Brain pericyte (primary cell): ENCODE results near the gene AK2.
"Not testable (repeated sequence)": the region's sequence is repeated elsewhere in the genome, so short reads cannot be mapped to it uniquely, and the experiment has no call there.

Experiments
- DNase-seq: peaks from one replicate; pipeline ENCODE4 v3.0.0-alpha.2; 2012; ENCODE audit warnings: low read depth, low spot score

Gene AK2

DNA sequence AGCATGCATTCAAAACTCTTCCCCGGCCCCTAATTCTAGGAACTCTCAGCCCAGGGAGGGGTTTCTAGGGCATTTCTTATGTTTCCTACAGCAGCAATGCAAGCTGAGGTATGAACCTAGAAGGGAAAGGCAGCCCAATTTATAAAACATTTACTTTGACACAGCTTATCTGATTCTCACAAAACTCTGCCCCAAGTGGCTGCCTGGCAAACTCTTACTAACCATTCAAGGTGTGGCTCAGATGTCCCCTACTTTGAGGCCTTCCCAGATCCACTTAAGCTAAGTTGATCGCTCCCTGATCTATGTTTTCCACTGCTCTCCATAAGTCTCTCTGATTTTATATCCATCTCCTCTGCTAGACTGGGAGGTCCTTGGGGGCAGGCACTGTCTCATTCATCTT is 35.4 kb downstream of the AK2 start:
- DNase-seq = no peak

DNA sequence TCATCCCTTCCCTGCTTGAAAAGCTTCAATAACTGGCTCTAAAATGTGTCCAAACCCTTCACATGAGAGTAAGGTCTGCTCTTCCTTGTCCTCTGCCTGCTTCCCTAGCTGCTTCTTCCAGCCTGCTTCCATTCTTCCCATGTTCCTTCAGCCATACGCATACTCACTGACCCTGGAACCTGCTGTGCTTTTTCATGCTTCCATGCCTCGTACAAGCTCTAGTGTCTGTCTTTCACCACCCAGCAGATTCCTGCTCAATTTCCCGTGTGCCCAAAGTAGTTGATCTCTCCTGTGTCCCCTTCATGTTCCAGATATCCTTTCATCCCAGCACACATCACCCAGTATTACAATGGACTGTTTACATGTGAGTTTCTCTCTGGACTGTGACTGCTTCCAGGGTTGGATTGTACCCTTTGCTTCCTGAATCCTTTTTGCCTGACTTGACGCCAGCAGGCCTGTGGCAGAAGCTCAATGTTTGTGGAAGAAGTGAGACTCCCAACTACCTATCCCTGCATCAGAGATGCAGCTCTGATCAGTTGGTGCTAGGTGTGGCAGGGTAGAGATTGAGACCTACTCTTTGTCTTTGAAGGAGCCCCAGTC is 36.2 kb downstream of the AK2 start:
- no peak for DNase-seq

DNA sequence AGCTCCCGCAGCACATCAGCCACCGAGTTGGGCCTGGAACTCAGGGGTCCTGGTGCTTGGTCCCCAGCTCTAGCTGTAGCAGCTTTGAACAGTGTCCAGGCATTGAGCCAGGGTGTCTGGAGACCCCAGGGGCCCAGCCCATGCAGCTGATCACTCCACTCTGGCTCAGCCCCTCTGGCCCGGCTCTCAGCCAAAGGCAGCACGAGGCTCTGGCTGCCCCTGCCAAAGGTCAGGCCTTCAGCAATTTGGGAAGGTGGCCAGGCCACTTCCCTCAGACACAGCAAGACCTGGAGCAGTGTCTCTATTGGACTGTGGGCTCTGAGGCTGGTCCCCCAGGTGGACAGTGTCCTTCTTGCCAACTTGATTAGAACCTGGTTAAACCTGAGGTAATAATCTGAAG is 37.7 kb downstream of the AK2 start:
- no peak for DNase-seq

DNA sequence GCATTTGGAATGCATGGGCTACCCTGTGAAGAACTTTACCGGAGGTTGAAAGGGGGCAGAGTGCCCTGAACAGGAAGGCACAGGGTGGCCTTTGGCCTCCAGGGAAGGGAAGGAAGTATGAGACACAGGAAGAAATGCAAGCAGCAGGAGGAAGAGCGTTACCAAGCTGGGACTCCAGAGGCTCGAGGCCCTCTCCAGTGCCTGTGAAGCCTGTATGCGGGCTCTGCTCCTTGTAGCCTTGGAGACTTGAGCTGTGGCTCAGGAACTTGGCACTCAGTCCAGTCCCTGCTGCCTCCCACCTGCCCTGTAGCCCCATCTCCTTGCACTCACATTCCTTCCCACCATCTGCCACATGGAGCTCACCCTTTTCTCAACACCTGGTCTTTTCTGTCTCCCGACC is 38.6 kb downstream of the AK2 start:
- DNase-seq = no peak

DNA sequence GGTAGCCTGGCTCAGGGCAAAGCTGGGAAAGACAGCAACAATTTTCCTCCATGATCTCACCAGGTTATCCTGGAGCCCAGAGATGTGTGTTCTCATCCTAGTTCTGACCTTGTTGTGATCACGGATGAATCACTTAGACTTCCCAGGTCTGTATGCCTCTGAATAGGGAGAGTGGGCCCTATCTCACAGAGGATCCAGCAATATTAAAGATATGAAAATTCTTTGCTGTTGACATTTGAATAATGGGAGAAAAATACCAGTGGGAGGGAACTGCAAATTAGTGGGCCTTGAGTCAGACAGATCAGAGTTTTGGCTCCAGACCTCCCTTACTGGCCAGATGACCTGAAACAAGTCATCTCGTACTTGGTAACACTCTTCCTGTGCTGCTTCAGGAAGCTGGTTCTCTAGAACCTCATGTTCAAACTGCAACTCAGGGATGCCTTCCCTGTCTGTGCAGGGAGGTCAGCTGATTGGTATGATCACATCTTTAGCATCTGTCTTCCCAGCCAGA is 39.2 kb downstream of the AK2 start:
- DNase-seq = no peak

DNA sequence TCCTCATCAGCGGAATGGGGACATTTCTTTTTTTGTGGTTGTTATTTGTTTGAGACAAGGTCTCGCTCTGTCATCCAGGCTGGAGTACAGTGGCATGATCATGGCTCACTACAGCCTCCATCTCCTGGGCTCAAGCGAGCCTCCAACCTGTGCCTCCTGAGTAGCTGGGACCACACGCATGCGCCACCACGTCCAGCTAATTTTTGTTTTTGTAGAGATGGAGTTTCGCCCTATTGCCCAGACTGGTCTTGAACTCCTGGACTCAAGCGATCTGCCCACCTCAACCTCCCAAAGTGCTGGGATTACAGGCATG is 43.4 kb downstream of the AK2 start:
- not testable (repeated sequence) for DNase-seq

DNA sequence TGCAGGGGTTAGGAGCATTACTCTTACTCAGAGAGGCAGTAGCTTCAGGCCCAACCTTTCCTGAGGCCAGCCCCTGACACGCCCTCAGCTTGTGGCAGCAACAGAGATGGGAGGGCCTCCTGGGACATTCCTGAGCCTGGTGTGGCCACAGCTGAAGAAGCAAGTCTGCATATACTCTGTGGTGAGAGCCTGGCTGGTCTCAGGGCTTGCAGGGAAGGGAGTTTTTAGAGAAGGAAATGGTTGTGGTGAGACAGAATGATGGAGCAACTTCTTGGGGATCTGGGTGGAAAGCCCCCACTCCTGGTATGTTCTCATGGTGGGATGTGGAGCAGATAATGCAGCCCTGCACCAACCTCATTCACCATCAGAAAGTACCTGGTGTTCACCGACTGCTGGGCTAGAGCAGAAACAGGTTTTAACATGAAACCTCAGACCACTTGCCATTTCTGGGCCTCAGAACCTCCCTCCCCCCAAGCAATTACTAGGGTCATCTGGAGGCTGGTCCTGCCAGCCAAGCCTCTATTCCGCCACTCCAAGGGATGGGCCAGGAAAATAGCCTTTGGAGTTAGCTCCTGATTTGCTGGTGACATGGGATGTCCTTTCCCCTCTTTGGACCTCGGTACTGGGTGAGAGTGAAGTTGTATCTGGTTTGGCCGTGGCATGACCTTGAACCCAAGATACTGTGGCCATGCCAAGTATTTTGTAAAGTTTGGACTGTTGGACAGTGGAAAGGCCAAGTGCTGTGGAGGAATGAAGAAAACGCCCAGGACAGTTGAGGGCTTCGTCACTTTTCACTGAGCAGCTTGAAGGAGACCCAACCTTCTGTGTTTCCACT is 44.0 kb downstream of the AK2 start:
- DNase-seq = peak; percentile 81

DNA sequence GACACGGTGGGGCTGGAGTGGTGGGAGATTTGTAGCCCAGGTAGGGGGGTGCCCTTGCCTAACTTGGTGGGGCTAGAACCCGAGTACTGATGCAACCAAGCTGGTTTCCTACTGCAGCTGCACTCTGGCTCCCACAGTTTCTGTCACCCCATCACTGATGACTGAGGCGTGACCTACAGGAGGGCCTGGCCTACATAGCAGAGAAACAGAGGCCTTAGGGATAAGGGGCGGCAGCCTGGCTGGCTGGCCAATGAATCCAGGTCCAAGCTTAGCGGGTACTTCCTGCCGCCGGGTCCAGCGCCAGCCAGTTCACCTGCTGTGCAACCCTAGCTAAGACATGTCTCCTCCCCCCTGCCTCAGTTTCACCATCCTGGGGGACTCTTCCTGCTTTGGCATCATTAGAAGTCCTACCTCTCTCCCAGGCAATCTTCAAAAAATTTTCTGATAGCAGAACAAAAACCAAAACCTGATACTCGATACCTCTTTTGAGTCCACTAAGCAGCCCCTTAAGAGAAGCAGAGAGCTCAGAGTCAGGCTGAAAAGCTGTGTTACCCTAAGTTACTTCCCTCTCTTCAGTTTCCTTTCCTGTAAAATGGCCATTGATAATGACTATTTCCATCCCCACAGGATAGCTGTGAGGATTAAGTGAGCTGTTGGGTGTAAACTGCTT is 44.7 kb downstream of the AK2 start:
- no peak for DNase-seq

DNA sequence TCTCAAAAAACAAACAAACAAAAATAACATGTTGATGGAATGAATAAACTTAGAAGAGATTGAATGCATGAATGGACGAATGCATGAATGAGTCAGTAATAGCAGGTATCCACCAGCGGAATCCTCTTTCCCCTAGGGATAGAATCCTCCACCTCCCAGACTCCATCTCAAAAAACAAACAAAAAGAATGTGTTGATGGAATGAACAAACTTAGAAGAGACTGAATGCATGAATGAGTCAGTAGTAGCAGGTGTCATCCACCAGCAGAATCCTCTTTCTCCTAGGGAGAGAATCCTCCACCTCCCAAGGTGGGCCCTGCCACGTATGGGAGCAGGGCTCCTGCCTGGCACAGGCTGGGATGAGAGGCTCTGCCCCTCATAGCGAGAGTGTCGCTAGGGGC is 45.3 kb downstream of the AK2 start:
- DNase-seq = no peak

DNA sequence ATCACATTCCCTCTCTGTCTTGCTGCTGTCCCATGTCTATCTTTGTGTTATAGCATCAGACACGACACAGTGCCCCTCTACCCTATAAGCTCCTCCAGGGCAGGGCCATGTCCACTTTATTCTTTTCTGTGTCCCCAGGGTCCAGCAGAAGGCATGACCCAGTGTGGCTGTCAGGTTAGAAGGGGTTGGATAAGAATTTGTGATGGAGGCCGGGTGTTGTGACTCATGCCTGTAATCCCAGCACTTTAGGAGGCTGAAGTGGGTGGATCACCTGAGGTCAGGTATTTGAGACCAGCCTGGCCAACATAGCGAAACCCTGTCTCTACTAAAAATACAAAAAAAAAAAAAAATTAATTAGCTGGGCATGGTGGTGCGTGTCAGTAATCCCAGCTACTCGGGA is 45.8 kb downstream of the AK2 start:
- DNase-seq = no peak

DNA sequence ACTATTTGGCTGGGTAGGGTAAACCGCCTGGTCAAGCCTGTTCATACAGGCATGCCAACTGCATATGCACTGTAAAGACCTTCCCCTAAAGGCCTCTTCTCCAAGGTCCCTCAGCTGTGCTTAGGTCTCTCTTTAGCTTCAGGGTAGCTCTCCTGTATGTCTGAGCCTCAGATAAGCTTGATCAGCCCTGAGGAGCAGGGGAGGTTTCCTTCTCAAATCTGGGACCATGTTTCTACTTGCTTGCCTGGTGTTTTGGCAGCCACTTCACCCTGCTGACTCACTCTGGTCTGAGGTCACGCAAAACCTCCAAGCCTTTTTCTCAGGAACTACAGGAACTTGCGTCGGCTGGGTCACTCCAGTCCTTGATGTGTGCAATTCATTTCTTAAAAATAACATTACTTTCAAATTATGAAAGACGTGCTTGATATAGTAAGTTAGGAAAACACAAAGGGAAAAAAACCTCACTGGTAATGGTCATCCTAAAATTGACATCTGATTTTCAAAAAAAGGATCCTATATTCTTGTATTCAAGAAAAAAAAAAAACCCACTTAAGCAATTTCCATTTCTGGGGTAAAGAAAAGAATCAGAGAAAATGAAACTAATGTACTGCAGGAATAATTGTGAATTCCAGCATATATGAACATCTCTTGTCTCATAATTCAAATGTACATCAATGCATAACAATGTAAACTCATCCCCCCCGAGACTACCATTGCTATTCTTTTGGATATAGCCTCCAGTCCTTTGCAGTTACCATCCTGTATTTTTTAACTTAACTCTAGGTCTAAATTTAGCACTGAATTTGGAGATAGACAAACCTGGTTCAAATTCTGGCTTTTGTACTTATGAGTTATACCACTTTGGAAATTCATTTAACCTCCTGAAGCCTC is 47.3 kb downstream of the AK2 start:
- peak; percentile 83 for DNase-seq

DNA sequence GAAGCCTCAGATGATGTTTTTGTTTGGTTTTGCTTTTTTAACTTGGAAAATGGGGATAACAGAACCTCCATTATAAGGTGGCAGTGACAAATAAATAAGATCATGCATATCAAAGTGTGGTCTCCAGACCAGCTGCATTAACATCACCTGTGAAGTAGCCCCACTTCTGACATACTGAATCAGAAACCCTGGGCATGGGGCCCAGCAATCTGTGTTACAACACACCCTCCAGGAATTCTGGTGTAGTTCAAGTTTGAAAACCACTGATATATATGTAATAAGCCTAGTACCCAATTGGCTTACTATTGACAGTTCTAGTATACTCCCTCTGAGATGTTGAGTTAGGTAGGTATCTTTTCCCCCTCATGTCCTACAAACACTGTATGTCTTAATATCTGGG is 48.0 kb downstream of the AK2 start:
- DNase-seq = no peak

DNA sequence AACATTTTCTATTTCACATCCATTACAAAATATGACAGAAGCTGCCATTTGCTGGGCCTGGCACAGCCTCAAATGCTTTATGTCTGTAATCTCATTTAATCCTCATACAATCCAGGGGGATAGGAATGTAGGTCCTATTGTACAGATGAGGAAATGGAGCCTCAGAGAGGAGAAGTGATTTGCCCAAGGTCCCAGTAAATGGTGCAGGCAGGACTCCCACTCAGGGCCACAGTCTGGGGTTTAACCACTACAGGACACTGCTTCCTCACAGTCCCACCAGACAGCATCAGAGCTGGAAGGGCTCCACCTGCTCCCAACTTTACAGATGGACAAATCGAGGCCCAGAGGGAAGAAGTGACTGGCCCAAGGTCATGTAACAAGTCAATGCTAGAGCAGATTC is 51.5 kb downstream of the AK2 start:
- no peak for DNase-seq

DNA sequence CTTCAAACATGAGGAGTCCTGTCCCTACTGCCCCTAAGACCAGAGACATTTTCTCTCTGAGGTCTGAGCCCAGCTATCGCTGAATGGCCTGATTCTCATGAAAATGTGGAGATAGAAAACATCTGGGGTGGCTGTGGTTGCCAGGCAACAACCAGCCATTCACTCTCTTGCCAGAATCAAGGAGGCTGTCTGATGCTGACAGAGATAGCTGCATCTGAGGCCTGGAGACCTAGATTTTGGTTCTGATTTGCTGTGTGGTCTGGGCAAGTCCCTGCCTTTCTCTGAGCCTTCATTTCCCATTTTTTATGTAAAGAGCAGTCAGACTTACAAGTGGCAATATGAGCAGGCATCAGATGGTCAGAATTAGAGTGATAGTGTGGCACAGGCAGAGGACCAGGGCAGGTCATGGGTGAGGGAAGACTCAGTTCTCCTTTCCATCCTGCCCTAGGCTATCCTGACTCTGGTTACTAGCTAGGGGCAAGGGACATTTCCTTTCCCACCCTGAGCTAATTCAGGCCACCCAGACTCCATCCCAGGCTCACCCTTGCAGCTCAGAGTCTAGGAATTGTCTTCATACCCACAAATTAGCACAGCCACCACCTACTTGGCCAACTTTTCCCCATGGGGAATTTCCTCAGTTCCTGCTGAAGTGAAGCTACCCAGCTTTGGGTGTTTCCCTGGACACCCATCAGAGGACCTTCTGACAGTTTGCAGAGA is 52.1 kb downstream of the AK2 start:
- DNase-seq = no peak

DNA sequence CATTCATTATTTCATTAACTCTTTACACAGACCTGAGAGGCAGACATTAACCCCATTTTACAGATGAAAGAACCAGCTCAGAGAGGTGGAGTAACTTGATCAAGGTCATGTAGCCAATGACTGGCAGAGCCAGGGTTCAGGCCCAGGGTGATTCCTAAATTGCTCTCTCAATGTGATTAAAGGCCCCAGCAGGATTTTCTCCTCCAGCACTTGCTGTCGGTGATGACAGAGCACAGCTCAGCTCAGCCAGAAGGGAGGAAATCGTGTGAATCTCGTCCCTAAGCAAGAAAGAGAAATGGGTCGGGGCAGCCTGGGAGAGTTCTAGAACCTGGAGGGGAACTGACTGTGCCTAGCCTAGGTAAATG is 52.6 kb downstream of the AK2 start:
- DNase-seq = no peak

DNA sequence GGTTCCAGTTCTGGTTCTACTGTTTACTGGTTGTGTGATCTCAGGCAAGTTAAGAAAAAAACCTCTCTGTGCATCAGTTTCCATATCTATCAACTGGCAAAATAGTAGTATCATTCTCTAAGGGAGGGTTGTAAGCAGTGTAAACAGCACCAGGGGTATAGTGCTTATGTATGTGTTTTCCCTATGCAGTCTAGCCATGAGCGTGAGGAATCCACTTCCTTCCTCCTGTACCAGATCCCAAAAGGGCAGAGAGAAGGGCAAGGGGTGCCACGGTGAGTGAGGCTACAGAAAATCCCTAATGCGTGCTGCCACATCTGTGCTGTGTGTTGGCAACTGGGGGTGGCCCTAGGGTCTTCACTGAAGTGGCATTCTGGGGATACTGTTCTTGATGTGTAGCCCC is 53.7 kb downstream of the AK2 start:
- no peak for DNase-seq

DNA sequence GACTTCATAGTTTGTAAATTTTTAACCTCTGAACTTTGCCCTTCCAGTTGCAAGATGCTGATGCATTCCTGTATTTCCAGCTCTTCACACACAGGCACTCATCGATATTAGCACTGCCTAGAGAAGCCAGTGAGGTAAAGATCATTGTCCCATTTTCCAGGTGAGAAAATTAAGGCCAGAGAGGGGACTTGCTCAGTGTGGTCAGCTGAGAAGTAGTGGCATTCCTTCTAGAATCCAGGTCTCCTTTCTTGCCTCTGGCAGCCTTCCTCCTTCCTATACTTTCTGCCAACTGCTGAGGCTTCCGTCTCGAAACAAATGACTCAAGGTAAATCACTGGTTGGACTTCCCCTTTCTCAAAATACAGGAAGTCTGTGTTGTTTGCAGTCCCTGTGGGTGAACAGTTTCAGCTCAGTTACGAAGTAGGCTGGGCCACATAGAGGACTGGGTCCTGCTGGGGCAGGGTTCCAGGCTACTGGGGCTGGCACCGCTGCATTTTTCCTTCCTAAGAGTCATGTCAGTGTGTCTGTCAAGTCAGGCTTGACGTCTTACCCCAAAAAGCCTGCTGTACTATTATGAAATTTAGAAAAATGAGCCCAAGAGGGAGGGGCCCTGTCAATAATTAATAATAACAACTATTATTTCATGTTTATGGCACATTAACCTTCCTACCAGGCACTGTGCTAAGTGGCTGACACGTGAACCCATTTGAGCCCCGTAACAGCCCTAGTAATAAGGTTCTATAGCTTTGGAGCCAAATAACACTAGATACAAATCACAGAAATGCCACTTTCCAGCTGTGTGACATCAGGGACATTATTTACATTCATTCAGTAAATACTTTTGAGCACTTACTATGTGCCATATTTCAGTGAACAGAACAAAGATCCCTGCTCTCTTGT is 55.4 kb downstream of the AK2 start:
- no peak for DNase-seq

DNA sequence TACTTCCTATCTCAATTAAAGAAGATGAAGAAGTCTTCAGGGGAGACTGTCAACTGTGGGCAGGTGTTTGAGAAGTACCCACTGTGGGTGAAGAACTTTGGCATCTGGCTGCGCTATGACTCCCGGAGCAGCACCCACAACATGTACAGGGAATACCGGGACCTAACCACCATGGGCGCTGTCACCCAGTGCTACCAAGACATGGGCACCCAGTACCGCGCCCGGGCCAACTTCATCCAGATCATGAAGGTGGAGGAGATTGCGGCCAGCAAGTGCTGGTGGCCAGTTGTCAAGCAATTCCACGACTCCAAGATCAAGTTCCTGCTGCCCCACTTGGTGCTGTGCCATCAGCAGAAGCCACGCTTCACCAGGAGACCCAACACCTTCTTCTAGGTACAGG is 56.6 kb downstream of the AK2 start:
- DNase-seq = no peak

DNA sequence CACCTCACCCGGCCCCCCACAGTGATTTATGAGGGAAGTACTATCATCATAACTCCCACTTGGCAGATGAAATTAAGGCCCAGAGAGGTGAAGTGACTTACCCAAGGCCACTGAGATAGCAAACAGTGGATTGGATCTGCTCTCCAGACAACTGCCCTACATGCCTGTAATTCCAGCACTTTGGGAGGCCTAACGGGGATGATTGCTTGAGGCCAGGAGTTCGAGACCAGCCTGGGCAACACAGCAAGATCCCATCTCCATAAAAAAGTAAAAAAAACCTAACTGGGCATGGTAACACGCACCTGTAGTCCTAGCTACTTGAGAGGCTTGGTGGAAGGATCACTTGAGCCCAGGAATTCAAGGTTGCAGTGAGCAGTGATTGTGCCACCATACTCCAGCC is 57.8 kb downstream of the AK2 start:
- DNase-seq = no peak

DNA sequence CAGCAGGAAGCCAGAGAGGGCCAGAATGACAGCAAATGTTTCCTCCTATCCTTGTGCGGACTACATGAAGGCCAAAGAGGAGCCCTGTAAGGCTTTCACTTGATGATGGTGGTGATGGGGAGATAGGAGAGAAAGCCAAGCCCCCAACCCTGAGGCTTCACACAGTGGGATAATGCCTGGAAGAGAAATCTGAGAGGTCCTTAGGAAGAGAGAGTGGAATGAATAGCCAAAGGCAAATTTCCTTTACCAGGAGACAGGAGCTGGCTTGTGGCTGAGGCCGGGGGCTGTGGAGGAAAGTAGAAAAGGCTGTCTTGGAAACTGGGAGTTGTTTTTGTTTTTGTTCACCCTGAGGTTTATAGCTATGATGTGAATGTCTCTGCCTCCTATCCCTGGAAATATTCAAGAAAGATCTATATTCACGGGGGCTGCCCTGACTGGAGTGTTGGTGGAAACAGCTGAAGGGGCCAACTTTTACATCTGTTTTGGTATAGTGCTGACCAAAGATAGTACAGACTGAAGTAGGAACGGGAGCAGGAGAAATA is 59.1 kb downstream of the AK2 start:
- DNase-seq = no peak
